ENCODE data around the gene LPA. TPM values are rescaled to one million over a fixed set of nuclear protein-coding genes. Genes with fewer than 3 reads are reported as not detected.
"Not testable (repeated sequence)": the region's sequence is repeated elsewhere in the genome, so short reads cannot be mapped to it uniquely, and the experiment has no call there.

Gene LPA
- total RNA-seq, 1 donor from 2014 or later, result not detected

GRCh38 chr6:160581406-160581805 lies 82.7 kb downstream of the LPA start:
- Mint-ChIP-seq H3K27me3 (ENCODE audit: unreplicated experiment) (no peaks in the 10 kb centered on the region), H3K36me3 (ENCODE audit: unreplicated experiment) (no peaks in the 10 kb centered on the region), H3K4me3 (ENCODE audit: unreplicated experiment) (no peak overlapping the region), H3K9me3 (ENCODE audit: unreplicated experiment) (peaks cover 23% of the 10 kb centered on the region), H3K4me1 (ENCODE audit: unreplicated experiment) (no peaks in the 10 kb centered on the region), H3K27ac (ENCODE audit: unreplicated experiment) (no peak overlapping the region)
- DNase-seq (ENCODE audit: extremely low spot score, unreplicated experiment), result no peak
- no peak for TF ChIP-seq CTCF (IDR thresholded peaks at IDR 0.05)

GRCh38 chr6:160578515-160578914 lies 85.6 kb downstream of the LPA start:
- H3K9me3 Mint-ChIP-seq (ENCODE audit: unreplicated experiment), result peaks cover 27% of the 10 kb centered on the region
- H3K4me1 Mint-ChIP-seq (ENCODE audit: unreplicated experiment); H3K36me3 Mint-ChIP-seq (ENCODE audit: unreplicated experiment); DNase-seq (ENCODE audit: extremely low spot score, unreplicated experiment); H3K4me3 Mint-ChIP-seq (ENCODE audit: unreplicated experiment); H3K27me3 Mint-ChIP-seq (ENCODE audit: unreplicated experiment); H3K27ac Mint-ChIP-seq (ENCODE audit: unreplicated experiment): not testable (repeated sequence)

- Mint-ChIP-seq H3K36me3 (ENCODE audit: unreplicated experiment) (no peaks in the 10 kb centered on the region), H3K27ac (ENCODE audit: unreplicated experiment) (no peak overlapping the region), H3K4me1 (ENCODE audit: unreplicated experiment) (no peaks in the 10 kb centered on the region), H3K9me3 (ENCODE audit: unreplicated experiment) (peaks cover 24% of the 10 kb centered on the region), H3K27me3 (ENCODE audit: unreplicated experiment) (no peaks in the 10 kb centered on the region), H3K4me3 (ENCODE audit: unreplicated experiment) (no peak overlapping the region)
- DNase-seq (ENCODE audit: extremely low spot score, unreplicated experiment), result no peak
- no peak for TF ChIP-seq CTCF (IDR thresholded peaks at IDR 0.05)
Observed at GRCh38 chr6:160573943-160574342, 90.1 kb downstream of the LPA start.

- H3K27me3 Mint-ChIP-seq (ENCODE audit: unreplicated experiment); H3K4me1 Mint-ChIP-seq (ENCODE audit: unreplicated experiment); H3K27ac Mint-ChIP-seq (ENCODE audit: unreplicated experiment); H3K36me3 Mint-ChIP-seq (ENCODE audit: unreplicated experiment); H3K4me3 Mint-ChIP-seq (ENCODE audit: unreplicated experiment); DNase-seq (ENCODE audit: extremely low spot score, unreplicated experiment): not testable (repeated sequence)
- peaks cover 33% of the 10 kb centered on the region for H3K9me3 Mint-ChIP-seq (ENCODE audit: unreplicated experiment)
Observed at GRCh38 chr6:160571201-160571600, 92.9 kb downstream of the LPA start.

- Mint-ChIP-seq H3K4me3 (ENCODE audit: unreplicated experiment) (no peak overlapping the region), H3K4me1 (ENCODE audit: unreplicated experiment) (no peaks in the 10 kb centered on the region), H3K36me3 (ENCODE audit: unreplicated experiment) (no peaks in the 10 kb centered on the region), H3K27ac (ENCODE audit: unreplicated experiment) (no peak overlapping the region), H3K27me3 (ENCODE audit: unreplicated experiment) (peaks cover 2% of the 10 kb centered on the region), H3K9me3 (ENCODE audit: unreplicated experiment) (no peaks in the 10 kb centered on the region)
- no peak for DNase-seq (ENCODE audit: extremely low spot score, unreplicated experiment)
- no peak for TF ChIP-seq CTCF (IDR thresholded peaks at IDR 0.05)
Observed at GRCh38 chr6:160544802-160545201, 119.3 kb downstream of the LPA start.

- Mint-ChIP-seq H3K27ac (ENCODE audit: unreplicated experiment) (no peak overlapping the region), H3K27me3 (ENCODE audit: unreplicated experiment) (peaks cover 9% of the 10 kb centered on the region), H3K36me3 (ENCODE audit: unreplicated experiment) (no peaks in the 10 kb centered on the region), H3K9me3 (ENCODE audit: unreplicated experiment) (no peaks in the 10 kb centered on the region), H3K4me3 (ENCODE audit: unreplicated experiment) (no peak overlapping the region), H3K4me1 (ENCODE audit: unreplicated experiment) (no peaks in the 10 kb centered on the region)
- TF ChIP-seq CTCF (IDR thresholded peaks at IDR 0.05), result no peak
- no peak for DNase-seq (ENCODE audit: extremely low spot score, unreplicated experiment)
Observed at GRCh38 chr6:160535270-160535669, 128.8 kb downstream of the LPA start.

Measured in osteocyte (in vitro differentiated cells).